Lower leg skin (tissue), 4 donors: Measurements from ENCODE around the gene CCN5. TPM values are rescaled to one million over a fixed set of nuclear protein-coding genes. Genes with fewer than 3 reads are reported as not detected.
A peak's percentile ranks its signal among the peaks of the same experiment; 100 is the strongest.

ENCODE experiments used
- DNase-seq, 2 donors: peaks; one replicate each; pipeline ENCODE4 v3.0.0-alpha.2; 2019; ENCODE audit warnings: low spot score in 2 of 2
- H3K4me3 ChIP-seq: fragments of 200-600 bp; sonication (generic); 2 replicates; pipeline ENCODE4 v1.5.1; 2017; ENCODE audit warnings: mild to moderate bottlenecking, low read depth; ENCODE audit not compliant: poor library complexity, severe bottlenecking
- CTCF ChIP-seq, 3 donors: fragments of 450-650 bp; IDR thresholded peaks; one replicate each; pipeline ENCODE4 v1.5.1; 2016; ENCODE audit warnings: antibody characterized with exemption in 3 of 3, mild to moderate bottlenecking in 3 of 3, moderate library complexity in 2 of 3
- POLR2A ChIP-seq, 2 donors: fragments of 450-650 bp; IDR thresholded peaks; one replicate each; pipeline ENCODE4 v1.6.1; 2016 to 2017; ENCODE audit warnings: antibody characterized with exemption in 2 of 2, mild to moderate bottlenecking in 1 of 2, moderate library complexity in 1 of 2
- WGBS, 2 donors: methylation state at CpG; one replicate each; pipeline ENCODE4 v1.1.5; 2018; 5-methylcytosine and 5-hydroxymethylcytosine counted together
- intact Hi-C: fragments of 100-400 bp; cut with DNase I; formaldehyde crosslinking; loops from one replicate; pipeline ENCODE4 v1.15.0; 2023; ENCODE audit warnings: low total_unique reads
- total RNA-seq, 4 donors: library from RNA; depleted of rRNA; stranded (reverse); fragments of >200 nt; gene quantifications; one replicate each; pipeline ENCODE4 v1.1.0, GENCODE V29; 2016

Gene CCN5
- total RNA-seq, 4 donors from 2014 or later: 50.8 to 481 (median 81.3) TPM

GRCh38 chr20:44716309-44717106 lies 1.3 kb downstream of the CCN5 start:
- peak overlapping the region; percentile 33 for H3K4me3 ChIP-seq

GRCh38 chr20:44717986-44718385 lies 2.8 kb downstream of the CCN5 start:
- WGBS, 2 donors: 47 to 62% methylated on average over 10 of the region's 10 CpGs
- TF ChIP-seq CTCF (IDR thresholded peaks at IDR 0.05): no peak
- no peak for TF ChIP-seq POLR2A (IDR thresholded peaks at IDR 0.05)
- intact Hi-C loops: no loop called here
- no peak overlapping the region for H3K4me3 ChIP-seq
- DNase-seq: no peak

More at GRCh38 chr20:44716309-44717106, 1.3 kb downstream of the CCN5 start:
- DNase-seq: no peak
- intact Hi-C loops: no loop called here
- TF ChIP-seq POLR2A (IDR thresholded peaks at IDR 0.05) (no peak), CTCF (IDR thresholded peaks at IDR 0.05) (no peak)
- 35 to 46% methylated on average over 11 to 13 of the region's 13 CpGs for WGBS, 2 donors

- TF ChIP-seq POLR2A (IDR thresholded peaks at IDR 0.05): no peak
- TF ChIP-seq CTCF (IDR thresholded peaks at IDR 0.05): no peak
- intact Hi-C loops: no loop called here
- DNase-seq: no peak
- H3K4me3 ChIP-seq: no peak overlapping the region
- 89 to 94% methylated on average over 9 to 14 of the region's 19 CpGs for WGBS, 2 donors
These were observed 4.7 kb downstream of the CCN5 start for GRCh38 chr20:44719841-44720240.

- peak in 1 of 2 donors; percentile 91 for DNase-seq
- no peak overlapping the region for H3K4me3 ChIP-seq
- WGBS, 2 donors: 23 to 37% methylated on average over 7 of the region's 7 CpGs
- intact Hi-C loops: no loop called here
- TF ChIP-seq CTCF (IDR thresholded peaks at IDR 0.05) (no peak), POLR2A (IDR thresholded peaks at IDR 0.05) (no peak)
These were observed 5.4 kb downstream of the CCN5 start for GRCh38 chr20:44720621-44720996.

- DNase-seq: peak in 1 of 2 donors; percentile 88
- intact Hi-C loops: no loop called here
- 31 to 33% methylated on average over 11 of the region's 11 CpGs for WGBS, 2 donors
- TF ChIP-seq POLR2A (IDR thresholded peaks at IDR 0.05) (no peak), CTCF (IDR thresholded peaks at IDR 0.05) (no peak)
- no peak overlapping the region for H3K4me3 ChIP-seq
These were observed 6.0 kb downstream of the CCN5 start for GRCh38 chr20:44720997-44721784.
